Trophoblast cell (in vitro differentiated cells and primary cell): ENCODE results near the gene CSMD2.

Source experiments
- DNase-seq, 2 donors: peaks; one replicate each; pipeline ENCODE4 v3.0.0-alpha.2; 2016
- H2AFZ ChIP-seq: 2 replicates; pipeline ENCODE4 v1.6.1; 2013; ENCODE audit warnings: low read length, moderate library complexity, mild to moderate bottlenecking; ENCODE audit not compliant: insufficient read depth, poor library complexity
- H2AK5ac ChIP-seq: 2 replicates; pipeline ENCODE4 v1.6.1; 2013; ENCODE audit warnings: mild to moderate bottlenecking, low read length
- H2BK120ac ChIP-seq: 2 replicates; pipeline ENCODE4 v1.6.1; 2013; ENCODE audit warnings: low read length, mild to moderate bottlenecking, moderate library complexity; ENCODE audit not compliant: insufficient read depth, poor library complexity
- H2BK12ac ChIP-seq: 2 replicates; pipeline ENCODE4 v1.6.1; 2013; ENCODE audit warnings: mild to moderate bottlenecking, low read length, moderate library complexity
- H2BK5ac ChIP-seq: 2 replicates; pipeline ENCODE4 v1.6.1; 2013; ENCODE audit warnings: low read length, low read depth, moderate library complexity, mild to moderate bottlenecking; ENCODE audit not compliant: poor library complexity
- H3K14ac ChIP-seq: 2 replicates; pipeline ENCODE4 v1.6.1; 2013; ENCODE audit warnings: mild to moderate bottlenecking, low read length
- H3K18ac ChIP-seq: 2 replicates; pipeline ENCODE4 v1.6.1; 2013; ENCODE audit warnings: mild to moderate bottlenecking, low read length
- H3K23ac ChIP-seq: 2 replicates; pipeline ENCODE4 v1.6.1; 2013; ENCODE audit warnings: low read length
- H3K27ac ChIP-seq: 2 replicates; pipeline ENCODE4 v1.5.1; 2013; ENCODE audit warnings: low read depth, mild to moderate bottlenecking, inconsistent platforms, low read length, moderate library complexity
- H3K27me3 ChIP-seq: 2 replicates; pipeline ENCODE4 v1.6.1; 2013; ENCODE audit warnings: inconsistent platforms, mild to moderate bottlenecking, low read length, moderate library complexity; ENCODE audit not compliant: insufficient read depth
- H3K36me3 ChIP-seq, 2 experiments: 1 replicate in 1 of 2; 2 replicates in 1 of 2; pipeline ENCODE4 v1.6.1; 2013; ENCODE audit warnings: low read length in 2 of 2, mild to moderate bottlenecking in 2 of 2, moderate library complexity in 1 of 2; ENCODE audit not compliant: insufficient read depth in 2 of 2, control insufficient read depth in 1 of 2
- H3K4ac ChIP-seq: 2 replicates; pipeline ENCODE4 v1.6.1; 2013; ENCODE audit warnings: low read depth, mild to moderate bottlenecking, low read length, moderate library complexity
- H3K4me1 ChIP-seq, 2 experiments: 1 replicate in 1 of 2; 2 replicates in 1 of 2; pipeline ENCODE4 v1.6.1; 2013; ENCODE audit warnings: low read length in 2 of 2, mild to moderate bottlenecking in 2 of 2, moderate library complexity in 1 of 2; ENCODE audit not compliant: insufficient read depth in 2 of 2, control insufficient read depth in 1 of 2
- H3K4me2 ChIP-seq: 2 replicates; pipeline ENCODE4 v1.6.1; 2013; ENCODE audit warnings: inconsistent platforms, mild to moderate bottlenecking, low read length, moderate library complexity
- H3K4me3 ChIP-seq: 2 replicates; pipeline ENCODE4 v1.5.1; 2013; ENCODE audit warnings: mild to moderate bottlenecking, low read depth, low read length, inconsistent platforms
- H3K79me1 ChIP-seq: one replicate; pipeline ENCODE4 v1.6.1; 2013; ENCODE audit warnings: low read length
- H3K79me2 ChIP-seq: 2 replicates; pipeline ENCODE4 v1.6.1; 2013; ENCODE audit warnings: low read length, mild to moderate bottlenecking; ENCODE audit not compliant: control insufficient read depth, insufficient read depth, poor library complexity
- H3K9ac ChIP-seq: 2 replicates; pipeline ENCODE4 v1.6.1; 2013; ENCODE audit warnings: mild to moderate bottlenecking, low read length
- H3K9me3 ChIP-seq: 2 replicates; pipeline ENCODE4 v1.6.1; 2013; ENCODE audit warnings: low read depth, mild to moderate bottlenecking, control low read depth, inconsistent platforms, low read length; ENCODE audit not compliant: insufficient read depth
- H4K12ac ChIP-seq: 2 replicates; pipeline ENCODE4 v1.6.1; 2013; ENCODE audit warnings: low read depth, mild to moderate bottlenecking, low read length, moderate library complexity
- H4K8ac ChIP-seq: 2 replicates; pipeline ENCODE4 v1.6.1; 2013; ENCODE audit warnings: low read depth, mild to moderate bottlenecking, low read length, moderate library complexity
- H4K91ac ChIP-seq: one replicate; pipeline ENCODE4 v1.6.1; 2013; ENCODE audit warnings: low read depth, mild to moderate bottlenecking, low read length, moderate library complexity
- WGBS: extraction: QIAGEN DNeasy Blood & Tissue Kit; methylation state at CpG from one replicate; pipeline ENCODE4 v1.1.7; 2013; ENCODE audit warnings: missing lambda C conversion rate; ENCODE audit not compliant: insufficient read length, insufficient coverage; ENCODE audit errors: extremely low coverage; 5-methylcytosine and 5-hydroxymethylcytosine counted together

The CSMD2 gene

GRCh38 chr1:33762109-33762830 is 402.8 kb downstream of the CSMD2 start:
- Histone ChIP-seq H2AK5ac (no peak overlapping the region), H3K4me2 (no peak overlapping the region), H3K27me3 (no peaks in the 10 kb centered on the region), H3K4ac (no peak overlapping the region), H4K91ac (no peak overlapping the region), H3K23ac (no peak overlapping the region), H3K79me1 (no peaks in the 10 kb centered on the region), H3K4me3 (no peak overlapping the region), H3K9me3 (peaks cover 2% of the 10 kb centered on the region), H3K4me1 (no peaks in the 10 kb centered on the region), H3K14ac (no peak overlapping the region), H2BK5ac (no peak overlapping the region), H3K36me3 (no peaks in the 10 kb centered on the region), H2AFZ (no peak overlapping the region), H3K18ac (no peak overlapping the region), H4K8ac (no peak overlapping the region), H3K27ac (no peak overlapping the region), H2BK120ac (no peak overlapping the region), H4K12ac (no peak overlapping the region), H3K9ac (no peak overlapping the region), H2BK12ac (no peak overlapping the region), H3K79me2 (no peaks in the 10 kb centered on the region)
- WGBS: no CpG with 5 or more reads among the region's 1 CpG
- no peak for DNase-seq

- peaks cover 2% of the 10 kb centered on the region for H3K9me3 ChIP-seq
- H3K79me1 ChIP-seq: no peaks in the 10 kb centered on the region
- H2BK12ac ChIP-seq: no peak overlapping the region
- no peak overlapping the region for H3K23ac ChIP-seq
- no peak overlapping the region for H4K12ac ChIP-seq
- no CpG with 5 or more reads among the region's 5 CpGs for WGBS
- no peak overlapping the region for H3K27ac ChIP-seq
- no peaks in the 10 kb centered on the region for H3K27me3 ChIP-seq
- no peak overlapping the region for H3K4me2 ChIP-seq
- H2BK5ac ChIP-seq: no peak overlapping the region
- H3K4me3 ChIP-seq: no peak overlapping the region
- no peak overlapping the region for H3K14ac ChIP-seq
- DNase-seq: no peak
- H2AFZ ChIP-seq: no peak overlapping the region
- no peak overlapping the region for H3K18ac ChIP-seq
- no peak overlapping the region for H4K91ac ChIP-seq
- no peak overlapping the region for H3K9ac ChIP-seq
- no peak overlapping the region for H3K4ac ChIP-seq
- H4K8ac ChIP-seq: no peak overlapping the region
- no peak overlapping the region for H2BK120ac ChIP-seq
- no peaks in the 10 kb centered on the region for H3K4me1 ChIP-seq
- H3K36me3 ChIP-seq: no peaks in the 10 kb centered on the region
- no peaks in the 10 kb centered on the region for H3K79me2 ChIP-seq
- no peak overlapping the region for H2AK5ac ChIP-seq
These were observed 406.3 kb downstream of the CSMD2 start for GRCh38 chr1:33758698-33759097.

DNA sequence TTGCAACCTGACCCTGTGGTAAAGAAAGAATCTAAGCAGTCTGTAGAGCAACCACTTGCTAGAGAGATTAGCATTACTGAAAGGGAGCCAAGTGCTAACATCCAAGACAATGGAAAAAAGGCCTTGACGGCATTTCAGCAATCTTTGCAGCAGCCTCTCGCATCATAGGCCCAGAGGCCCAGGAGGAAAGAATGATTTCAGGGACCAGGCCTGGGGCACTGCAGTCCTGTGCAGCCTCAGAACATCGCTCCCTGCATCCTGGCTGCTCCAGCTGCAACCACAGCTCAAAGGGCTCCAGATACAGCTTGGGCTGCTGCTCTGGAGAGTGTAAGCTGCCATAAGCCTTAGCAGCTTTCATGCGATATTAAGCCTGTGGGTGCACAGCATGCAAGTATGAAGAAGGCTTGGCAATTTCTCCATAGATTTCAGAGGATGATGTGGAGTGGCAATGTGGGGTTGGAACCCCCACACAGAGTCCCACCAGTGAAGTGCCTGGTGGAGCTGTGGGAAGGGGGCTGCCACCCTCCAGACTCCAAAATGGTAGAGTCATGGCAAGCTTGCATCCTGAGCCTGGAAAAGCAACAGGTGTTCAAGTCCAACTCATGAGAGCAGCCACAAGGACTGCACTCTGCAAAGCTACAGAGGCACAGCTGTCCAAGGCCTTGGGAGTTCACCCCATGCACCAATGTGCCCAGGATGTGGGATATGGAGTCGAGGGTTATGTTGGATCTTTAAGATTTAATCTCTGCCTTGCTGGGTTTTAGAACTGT is 411.8 kb downstream of the CSMD2 start:
- no peak for DNase-seq
- Histone ChIP-seq H4K8ac (no peak overlapping the region), H3K4me3 (no peak overlapping the region), H4K12ac (no peak overlapping the region), H3K27ac (no peak overlapping the region), H3K18ac (no peak overlapping the region), H3K23ac (no peak overlapping the region), H3K9ac (no peak overlapping the region), H2BK120ac (no peak overlapping the region), H3K4me2 (no peak overlapping the region), H2AK5ac (no peak overlapping the region), H2AFZ (no peak overlapping the region), H3K14ac (no peak overlapping the region), H3K36me3 (peaks cover 0 to 2% of the 10 kb centered on the region in 2 experiments), H3K79me1 (no peaks in the 10 kb centered on the region), H4K91ac (no peak overlapping the region), H3K9me3 (peaks cover 2% of the 10 kb centered on the region), H2BK5ac (no peak overlapping the region), H2BK12ac (no peak overlapping the region), H3K79me2 (no peaks in the 10 kb centered on the region), H3K27me3 (no peaks in the 10 kb centered on the region), H3K4ac (no peak overlapping the region), H3K4me1 (no peaks in the 10 kb centered on the region)
- WGBS: no CpG with 5 or more reads among the region's 5 CpGs

GRCh38 chr1:33745942-33746341 is 419.1 kb downstream of the CSMD2 start:
- no peaks in the 10 kb centered on the region for H3K27me3 ChIP-seq
- DNase-seq: no peak
- H3K4me3 ChIP-seq: no peak overlapping the region
- H3K27ac ChIP-seq: no peak overlapping the region
- H3K36me3 ChIP-seq: no peaks in the 10 kb centered on the region
- no peaks in the 10 kb centered on the region for H3K79me1 ChIP-seq
- no peak overlapping the region for H2BK120ac ChIP-seq
- H3K79me2 ChIP-seq: no peaks in the 10 kb centered on the region
- H2BK12ac ChIP-seq: no peak overlapping the region
- no peak overlapping the region for H2BK5ac ChIP-seq
- no peak overlapping the region for H4K91ac ChIP-seq
- H3K9ac ChIP-seq: no peak overlapping the region
- no peak overlapping the region for H3K18ac ChIP-seq
- H3K4ac ChIP-seq: no peak overlapping the region
- H3K23ac ChIP-seq: no peak overlapping the region
- no peak overlapping the region for H2AFZ ChIP-seq
- no peak overlapping the region for H3K4me2 ChIP-seq
- no peaks in the 10 kb centered on the region for H3K9me3 ChIP-seq
- H3K14ac ChIP-seq: no peak overlapping the region
- no CpG with 5 or more reads among the region's 4 CpGs for WGBS
- H2AK5ac ChIP-seq: no peak overlapping the region
- no peak overlapping the region for H4K8ac ChIP-seq
- no peaks in the 10 kb centered on the region for H3K4me1 ChIP-seq
- H4K12ac ChIP-seq: no peak overlapping the region
